ENCODE measurements around the gene PRICKLE1.

Gene PRICKLE1

DNA sequence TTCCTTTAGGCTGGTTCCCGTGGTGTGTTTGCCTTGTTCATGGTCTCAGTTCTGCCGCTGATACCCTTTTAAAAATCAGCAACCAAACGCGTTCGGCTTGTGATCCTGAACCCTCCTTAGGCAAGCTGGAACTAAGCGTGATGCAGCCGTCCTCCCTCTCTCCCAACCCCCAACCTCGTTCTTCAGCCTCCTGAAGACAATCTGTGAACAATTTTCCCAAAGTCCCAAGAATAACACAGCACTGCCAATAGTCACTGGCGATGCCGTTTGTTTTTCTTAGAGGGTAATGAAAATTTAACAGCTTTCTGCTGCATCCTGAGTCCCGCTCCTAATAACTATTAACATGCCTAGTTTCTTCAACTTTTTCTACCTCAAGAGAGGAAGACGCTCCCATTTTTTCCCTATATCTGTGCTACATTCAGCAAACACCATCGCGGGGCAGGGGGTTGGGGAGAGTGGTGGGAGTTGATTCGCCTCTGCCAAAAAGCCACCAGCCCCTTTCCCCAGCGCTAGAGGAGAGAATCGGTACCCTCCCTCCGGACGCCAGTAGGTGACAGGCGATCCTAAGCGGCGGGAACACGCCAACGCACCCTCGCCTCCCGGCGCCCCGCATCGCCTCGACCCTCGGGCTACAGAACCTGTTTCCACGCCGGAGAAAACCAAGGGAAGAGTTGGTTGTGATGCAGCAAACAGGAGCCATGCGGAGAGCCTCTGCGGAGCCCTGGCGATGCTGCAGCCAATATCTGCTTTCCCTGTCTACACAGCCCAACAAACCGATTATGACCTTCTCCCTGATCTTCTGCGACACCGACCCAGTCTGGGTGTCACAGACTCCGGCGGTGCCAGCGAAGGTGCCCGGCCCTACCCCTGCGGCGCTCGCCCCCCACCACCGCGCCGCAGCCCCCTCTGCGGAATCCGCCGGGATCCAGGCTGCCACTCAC, 752 bp downstream of the PRICKLE1 start:
- DNase-seq: no peak

DNA sequence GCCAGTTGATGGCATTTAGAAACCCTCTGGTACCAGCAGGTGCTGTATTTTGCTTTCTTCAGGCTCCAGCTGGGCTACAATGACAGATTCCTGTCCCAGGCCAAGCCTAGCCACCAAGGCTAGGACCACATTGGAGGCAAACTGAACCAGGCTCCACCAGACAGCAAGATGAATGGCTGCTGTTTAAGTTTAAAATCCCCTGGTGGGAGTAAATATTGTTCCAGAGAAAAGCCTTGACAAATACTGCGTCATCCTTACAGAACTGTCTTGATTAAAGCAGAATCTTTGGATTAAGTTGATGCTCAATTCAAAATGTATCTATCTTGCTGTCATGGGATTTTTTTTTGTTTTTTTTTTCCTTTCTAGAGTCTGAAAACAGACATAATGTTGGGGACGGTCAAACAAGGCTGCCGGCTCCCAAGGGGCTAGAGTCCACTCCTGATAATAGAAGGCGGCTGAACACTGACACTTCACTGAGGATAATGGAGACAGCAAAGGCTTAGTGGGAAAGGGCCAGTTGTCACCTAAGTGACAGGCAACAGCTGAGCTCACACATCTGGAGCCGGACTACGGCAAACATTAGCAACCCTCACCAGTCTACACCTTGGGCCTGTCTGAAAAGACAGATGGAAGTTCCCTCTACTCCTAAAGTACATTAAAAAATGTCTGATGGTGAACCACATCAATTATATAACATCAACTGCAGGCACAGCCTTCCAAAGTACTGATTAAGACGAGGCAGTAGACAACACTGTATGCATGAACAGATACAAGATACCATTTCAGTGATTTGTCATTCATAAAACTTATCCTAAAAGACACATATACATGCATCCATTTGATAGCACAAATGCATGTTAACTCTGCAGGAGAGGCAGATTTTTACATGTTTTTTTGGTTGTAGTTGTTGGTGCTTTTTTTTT, 1.7 kb downstream of the PRICKLE1 start:
- no peak for DNase-seq

DNA sequence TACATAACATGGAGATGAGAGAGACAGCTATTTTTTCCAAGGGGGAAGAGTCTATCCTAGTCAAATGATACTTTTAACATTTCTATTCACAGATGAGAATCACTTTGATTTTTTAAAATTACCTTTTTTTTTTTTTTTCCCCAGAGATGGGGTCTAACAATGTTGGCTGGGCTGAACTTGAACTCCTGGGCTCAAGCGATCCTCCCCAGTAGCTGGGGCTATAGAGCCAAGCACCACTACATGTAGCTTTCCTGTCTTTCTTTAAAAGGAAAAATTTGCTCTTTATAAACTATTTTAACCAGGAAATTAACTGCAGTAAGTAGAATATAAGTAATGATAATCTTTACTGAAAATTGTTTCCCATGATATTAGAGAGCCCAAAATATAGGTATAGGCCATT, 3.3 kb downstream of the PRICKLE1 start:
- DNase-seq: no peak

DNA sequence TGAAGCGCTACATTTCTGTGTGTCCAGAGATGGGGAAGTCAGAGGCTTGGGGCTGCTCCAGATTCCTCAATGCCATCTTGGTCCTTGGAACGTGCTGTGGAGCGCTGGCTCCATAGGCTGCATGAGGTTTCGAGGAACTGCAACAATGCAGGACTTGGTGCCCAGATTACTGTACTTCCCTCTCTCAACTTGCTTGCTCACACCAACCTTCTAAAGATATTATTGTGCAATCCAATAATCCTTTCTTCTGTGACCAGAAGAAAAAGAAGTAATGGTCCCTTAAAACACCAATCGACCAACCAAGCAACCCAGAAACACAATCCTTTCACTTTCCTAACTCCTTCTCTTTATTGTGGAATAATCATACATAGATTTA, 3.7 kb downstream of the PRICKLE1 start:
- no peak for DNase-seq

DNA sequence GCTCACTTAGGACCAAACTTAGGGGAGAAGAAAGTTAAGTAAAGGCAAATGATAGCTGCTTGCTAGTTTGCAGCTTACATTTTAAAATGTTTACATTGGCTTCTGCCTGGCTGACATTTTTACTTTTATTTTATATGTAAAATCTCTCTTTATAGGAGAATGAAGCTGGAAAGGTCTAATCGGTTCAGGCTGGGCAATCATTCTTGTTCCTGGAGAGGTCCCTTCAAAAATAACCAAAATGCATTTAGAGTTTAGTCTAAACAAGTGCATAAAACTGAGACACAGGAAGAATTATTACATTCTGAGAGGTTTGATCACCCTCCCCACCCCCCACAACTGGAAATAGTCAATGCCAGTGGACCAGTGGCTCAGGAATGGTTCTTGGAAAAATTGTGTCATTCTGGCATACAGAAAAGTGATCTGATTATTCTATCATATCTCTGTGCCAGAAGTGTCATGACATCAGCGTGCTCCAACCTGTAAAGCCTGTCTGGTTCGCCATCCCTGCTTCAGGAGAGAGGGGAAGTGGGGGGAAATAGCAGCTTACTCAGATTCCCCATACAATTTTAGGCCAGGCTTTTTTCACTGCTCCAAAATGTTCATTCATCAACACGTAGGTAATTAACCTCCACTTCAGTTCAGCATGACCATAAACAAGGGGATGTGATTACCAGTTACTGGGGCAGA, 4.2 kb downstream of the PRICKLE1 start:
- no peak for DNase-seq

DNA sequence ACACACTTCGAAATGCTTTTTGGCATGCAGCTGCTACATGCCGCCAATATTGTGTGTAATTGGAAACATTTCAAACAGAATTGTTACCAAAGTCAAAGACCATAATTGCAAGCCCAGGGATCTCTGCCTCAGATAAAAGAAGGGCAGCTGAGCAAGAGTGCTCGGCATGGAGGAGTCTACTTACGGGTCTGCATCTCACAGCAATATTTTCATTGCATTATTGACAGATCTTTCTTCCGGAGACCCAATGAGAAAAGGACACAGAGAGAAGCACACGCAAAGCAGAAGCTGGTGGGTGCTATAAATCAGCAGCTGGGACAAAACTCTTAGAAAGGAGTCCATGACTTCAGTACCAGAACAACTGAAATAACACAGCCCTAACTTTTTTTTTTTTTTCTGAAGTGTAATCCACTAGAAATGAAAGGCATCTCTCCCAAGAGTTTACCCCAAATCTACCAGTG, 4.9 kb downstream of the PRICKLE1 start:
- DNase-seq: no peak

DNA sequence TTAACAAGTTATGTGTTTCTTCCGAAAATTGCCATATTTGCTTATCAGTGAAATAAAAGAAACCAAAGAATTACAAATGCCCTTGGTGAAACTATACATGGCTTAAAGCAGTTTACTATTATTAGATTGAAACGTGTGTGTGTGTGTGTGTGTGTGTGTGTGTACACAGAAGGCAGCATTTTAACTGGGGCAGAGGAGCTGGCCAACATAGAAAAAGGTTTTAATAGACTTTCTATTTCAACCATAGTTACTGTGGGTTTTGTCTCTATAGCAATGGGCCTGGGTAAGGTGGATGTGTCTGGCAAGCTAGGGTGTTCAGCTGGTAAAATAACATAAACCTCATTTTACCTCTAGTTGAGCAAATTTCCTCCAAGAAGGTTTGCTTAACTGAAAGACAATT, 6.5 kb downstream of the PRICKLE1 start:
- DNase-seq: no peak

DNA sequence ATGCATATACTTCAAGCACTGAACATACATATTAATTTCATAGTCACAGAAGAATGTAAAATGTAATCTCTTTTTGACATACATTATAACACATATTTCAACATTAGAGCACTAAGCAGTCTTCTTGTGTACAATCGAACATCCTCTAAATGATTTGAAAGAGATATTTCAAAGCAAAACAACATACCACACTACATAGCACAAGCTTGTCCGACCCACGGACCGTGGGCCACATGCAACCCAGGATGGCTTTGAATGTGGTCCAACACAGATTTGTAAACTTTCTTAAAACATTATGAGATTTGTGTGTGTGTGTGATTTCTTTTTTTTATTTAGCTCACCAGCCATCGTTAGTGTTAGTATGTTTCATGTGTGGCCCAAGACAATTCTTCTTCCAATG, 7.0 kb downstream of the PRICKLE1 start:
- no peak for DNase-seq

DNA sequence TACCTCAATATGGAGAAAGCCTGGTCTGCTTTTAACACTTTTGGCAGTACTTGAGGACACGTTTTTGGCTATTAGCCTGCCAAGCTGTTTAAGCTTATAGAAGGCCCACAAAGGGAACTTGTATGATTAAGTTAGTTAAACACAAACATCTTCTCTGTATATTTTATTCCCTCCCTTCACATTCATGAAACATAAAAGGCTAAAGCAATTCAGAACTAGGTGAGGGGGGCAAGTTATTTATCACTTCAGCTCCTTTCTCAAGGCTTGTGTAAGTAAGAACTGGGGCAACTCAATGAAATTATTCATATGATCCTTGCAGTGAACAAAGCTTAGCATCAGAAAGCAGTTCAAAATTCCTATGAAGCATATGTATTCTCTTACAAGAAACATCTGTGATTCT, 7.5 kb downstream of the PRICKLE1 start:
- no peak for DNase-seq

DNA sequence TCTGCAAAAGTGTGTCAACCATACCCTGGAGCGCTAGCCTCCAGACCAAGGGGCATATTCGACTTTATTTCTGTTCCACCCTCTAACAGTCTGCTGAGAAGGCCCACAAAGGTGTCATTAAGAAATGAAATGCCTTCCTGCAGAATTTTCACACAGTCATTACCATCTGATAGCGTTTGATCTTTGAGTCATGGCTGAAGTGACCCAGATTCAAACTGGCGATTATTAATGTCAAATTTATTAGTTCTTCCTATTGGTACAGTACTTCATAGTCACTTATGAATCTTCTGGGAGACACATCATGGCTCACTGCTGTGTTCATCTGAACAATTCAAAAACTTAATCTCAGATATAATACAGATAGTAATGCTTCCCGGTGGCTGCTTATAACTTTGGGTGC, 13.2 kb downstream of the PRICKLE1 start:
- DNase-seq: no peak

DNA sequence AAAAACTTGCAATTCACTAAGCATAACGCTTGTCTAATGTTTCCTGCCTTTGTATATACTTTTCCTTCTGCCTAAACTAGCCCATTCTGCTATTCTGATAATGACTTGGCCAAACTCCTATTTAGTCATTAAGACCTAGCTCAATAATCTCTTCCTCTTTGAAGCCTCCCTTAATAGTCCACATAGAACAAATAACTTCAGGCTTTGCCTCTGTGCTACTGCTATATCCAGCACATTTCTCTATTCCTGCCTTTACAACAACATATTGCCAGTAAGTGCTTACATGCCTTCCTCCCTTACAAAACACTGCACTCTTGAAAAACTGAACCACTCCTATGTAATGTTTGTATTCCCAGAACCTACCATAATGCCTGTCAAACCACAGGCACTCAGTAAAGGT, 13.8 kb downstream of the PRICKLE1 start:
- no peak for DNase-seq

DNA sequence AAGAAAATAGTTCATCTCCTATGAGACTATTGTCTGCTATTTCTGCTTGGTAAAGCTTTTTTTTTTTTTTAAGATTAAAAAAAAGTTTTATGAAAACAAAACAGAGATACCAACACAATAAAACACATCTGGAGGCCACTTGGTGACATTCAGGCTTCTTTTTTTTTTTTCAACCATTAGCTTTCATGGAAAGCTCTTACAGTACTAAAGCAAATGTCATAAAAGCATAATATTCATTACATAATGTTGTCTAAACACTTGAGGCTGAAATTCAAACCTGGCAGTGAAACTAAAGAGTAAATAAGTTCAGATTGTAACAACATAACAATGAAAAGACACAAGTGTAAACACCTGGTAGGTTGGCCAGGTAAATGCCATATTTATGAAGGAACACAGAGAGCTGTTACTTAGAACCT, 14.7 kb downstream of the PRICKLE1 start:
- no peak for DNase-seq

DNA sequence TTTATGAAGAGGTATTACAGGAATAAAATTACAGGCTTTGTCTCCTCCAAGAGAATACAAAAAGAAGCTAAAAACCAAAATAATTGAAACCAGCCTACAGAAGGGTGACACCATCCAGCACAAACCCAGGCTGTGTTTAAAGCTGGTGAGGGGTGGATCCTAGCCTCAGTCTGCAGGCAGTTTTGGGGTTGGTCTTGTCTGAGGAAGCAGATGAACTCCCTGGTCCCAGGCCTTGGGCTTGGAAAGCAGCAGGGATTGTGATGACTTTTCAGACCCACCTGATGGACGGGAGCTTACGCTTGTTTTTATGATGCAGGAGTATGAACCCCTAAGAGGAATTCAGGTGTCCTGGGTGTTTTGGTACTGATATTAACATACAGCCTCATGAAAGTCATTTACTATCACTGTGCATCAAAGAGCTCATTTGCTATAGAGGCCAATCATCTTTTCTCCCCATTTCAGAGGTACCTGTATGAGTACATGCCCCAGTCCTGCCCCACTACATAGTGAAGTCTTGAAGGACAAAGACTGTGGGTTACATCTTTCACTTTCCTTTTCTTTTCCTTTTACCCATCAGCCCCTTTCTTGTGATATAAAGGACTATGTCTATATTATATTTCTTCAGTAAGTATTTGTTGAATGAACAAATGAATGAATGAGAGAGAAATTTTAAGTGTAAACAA, 18.1 kb downstream of the PRICKLE1 start:
- DNase-seq: no peak

DNA sequence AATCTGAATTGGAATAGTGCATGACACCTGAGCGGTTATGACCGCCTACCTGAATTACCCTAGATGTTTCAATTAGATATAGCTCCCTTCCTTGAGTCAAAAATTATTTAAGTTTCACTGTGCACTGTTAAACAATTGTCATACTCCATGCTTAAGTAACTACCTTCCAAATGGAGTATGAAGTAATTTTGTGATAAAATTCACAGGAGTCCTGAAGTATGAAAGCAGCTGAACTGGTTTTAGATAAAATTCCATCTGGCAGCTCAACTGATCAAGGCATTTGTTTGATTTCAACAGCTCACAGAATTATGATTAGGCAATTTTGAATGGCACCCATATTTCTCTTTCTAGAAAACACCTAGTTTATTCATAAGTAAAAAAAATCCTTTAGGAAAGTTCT, 19.5 kb downstream of the PRICKLE1 start:
- no peak for DNase-seq

DNA sequence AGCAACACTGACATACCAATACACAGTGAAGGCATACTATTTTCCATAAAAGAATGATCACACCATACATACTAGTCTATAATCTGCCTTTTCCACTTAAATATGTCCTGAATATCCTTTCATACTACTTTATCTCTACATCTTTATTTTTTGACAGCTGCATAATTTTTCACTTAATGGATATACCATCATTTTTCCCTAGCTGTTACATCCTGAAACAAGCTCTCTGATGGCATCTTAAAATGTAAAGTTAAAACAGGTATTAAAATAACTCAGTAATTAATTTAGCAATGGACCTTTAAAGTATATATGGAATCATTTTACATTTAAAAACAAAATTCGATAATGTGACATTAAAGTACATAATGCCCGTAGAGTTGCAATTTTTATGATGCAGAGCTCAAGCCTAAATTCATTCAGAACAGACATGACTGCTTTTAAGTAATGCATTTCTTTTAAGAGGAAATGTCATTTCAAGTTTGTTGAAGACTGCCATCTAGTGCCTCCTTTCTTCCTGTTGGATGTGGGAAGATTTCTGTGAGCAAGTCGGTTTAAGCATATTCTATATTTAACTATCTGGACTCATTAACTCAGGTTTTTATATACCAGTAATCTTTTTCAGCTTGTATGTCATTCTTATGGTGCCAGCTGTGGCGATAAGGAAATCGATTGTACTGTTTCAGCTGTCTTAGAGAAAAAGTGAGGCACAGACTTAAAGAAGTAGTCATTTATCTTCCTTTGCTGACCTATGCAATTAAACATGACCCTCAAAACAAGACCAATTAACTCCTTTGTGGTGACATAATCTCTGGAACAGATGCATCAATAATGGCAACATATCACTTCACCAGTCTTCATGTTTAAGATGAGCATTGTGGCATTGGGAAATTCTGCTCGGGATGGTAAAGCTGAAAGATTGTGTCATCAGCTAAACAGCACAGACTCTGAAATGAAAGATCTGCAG, 20.3 kb downstream of the PRICKLE1 start:
- DNase-seq: no peak

DNA sequence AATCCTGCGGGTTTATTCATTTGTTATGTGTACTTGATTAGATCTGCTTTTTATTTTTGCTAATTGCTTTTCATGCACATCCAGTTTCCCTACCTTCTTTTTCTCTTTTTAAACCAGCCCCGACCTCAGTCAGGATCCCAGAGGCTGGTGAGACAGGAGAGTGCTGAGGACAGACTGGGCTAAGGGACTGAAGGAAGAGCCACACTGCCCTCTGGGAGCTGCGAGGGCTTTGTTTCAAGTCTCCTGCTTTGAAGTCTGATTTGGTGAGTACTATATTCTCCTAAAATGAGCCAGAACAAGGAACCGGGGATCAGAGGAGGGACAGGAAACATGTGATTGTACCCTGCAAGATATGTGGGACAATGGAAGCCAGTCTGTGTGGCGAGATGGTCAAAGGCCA, 23.9 kb downstream of the PRICKLE1 start:
- no peak for DNase-seq

DNA sequence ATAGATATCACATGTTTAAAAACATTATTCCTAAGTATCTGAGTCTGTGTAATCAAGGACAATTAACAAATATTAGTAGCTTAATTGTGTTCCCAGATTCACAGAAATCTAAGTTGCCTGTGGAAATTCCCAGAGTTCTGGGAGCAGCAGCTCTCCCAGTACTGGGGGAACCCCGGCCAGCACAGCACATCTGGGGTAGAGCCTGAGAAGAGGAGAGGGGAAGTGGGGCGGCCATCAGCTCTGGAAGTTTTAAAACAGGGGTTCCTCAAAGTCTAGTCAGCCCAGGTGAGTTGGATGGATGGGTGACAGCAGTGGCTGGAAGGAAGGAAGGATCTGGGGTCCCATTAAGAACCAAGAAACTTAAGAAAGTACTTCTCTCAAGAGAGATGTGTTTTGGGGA, 24.6 kb downstream of the PRICKLE1 start:
- DNase-seq: no peak

DNA sequence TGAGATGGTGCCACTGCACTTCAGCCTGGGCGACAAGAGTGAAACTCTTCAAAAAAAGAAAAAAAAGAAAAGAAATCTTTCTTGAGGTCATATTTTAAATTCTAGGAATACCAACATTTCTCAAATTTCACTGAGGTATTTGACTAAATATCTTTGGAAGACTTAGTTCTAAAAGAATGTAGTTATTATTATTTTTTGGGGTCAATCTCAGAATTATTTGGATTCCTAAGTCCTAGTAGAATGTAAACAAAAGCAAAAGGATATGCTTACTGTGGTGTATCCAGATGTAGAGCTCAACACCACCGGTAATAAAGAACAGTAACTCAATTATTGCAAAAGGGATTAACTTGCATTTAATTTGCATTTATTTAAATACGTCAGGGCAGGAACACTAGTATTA, 25.0 kb downstream of the PRICKLE1 start:
- DNase-seq: no peak

DNA sequence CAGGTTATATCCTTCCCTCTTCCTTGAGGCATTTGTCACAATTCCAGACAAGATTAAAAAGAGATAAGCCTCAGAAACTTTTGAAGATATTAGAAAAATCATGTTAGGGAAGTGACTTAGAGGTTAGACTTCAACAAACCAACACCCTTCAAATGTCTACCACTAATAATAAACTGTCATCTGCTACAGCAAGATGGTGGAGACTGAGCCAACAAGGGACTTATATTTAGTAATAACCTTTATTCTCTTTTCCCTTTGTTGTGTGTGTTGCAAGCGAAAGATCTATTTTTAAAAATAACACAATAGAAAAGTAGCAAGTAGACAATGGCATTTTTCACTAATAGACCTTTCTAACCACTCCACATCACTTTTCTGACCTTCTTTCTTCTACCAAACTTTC, 28.6 kb downstream of the PRICKLE1 start:
- DNase-seq: no peak

DNA sequence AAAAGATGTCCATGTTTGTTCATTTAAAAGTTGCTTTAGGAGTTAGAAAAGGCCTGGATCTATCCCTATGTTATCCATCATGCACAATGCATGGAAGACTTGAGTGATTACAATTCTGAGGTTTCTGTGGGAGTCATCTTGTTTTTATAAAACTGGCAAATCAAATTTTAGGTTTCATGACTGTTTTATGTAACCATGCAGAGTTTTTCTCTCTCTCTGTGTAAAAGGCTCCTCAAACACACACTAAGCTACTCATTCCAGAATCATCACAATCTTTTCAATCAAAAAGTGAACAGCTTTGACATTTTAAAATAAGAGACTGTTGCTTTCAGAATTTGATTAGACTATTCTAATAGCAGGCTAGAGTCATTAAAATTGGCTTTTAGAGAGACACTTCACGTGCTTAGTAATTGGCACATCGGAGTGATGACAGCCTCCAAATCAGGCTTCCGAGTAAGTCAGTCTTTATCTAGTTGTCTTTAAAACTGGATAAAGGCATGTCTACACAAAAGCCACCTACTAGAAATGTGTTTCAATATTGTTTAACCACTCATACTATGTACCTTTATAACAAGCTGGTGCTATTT, 31.9 kb downstream of the PRICKLE1 start:
- DNase-seq: no peak

DNA sequence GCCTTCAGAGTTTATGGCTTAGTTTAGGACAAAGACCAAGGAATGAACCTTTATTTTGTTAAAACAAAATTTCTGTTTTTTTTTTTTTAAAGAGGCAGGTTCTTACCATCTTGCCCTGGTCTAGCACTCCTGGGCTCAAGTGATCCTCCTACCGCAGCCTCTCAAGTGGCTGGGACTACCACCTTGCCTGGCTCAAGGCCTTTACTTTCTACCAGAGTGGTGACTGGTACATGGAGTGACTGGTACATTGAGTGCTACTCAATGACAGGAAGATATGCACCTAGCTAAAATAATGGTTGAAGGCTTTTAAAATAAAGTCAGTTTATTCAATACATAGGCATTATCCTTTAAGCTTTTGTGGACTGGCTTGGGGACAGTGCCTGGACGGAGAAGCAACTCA, 32.6 kb downstream of the PRICKLE1 start:
- no peak for DNase-seq

Measured in NCI-H1436 treated with DMSO at 0.1 percent for 48 hours (cell line).